ENCODE results near the gene ZNF816.
"Not testable (repeated sequence)": the region's sequence is repeated elsewhere in the genome, so short reads cannot be mapped to it uniquely, and the experiment has no call there.

The ZNF816 gene

DNA sequence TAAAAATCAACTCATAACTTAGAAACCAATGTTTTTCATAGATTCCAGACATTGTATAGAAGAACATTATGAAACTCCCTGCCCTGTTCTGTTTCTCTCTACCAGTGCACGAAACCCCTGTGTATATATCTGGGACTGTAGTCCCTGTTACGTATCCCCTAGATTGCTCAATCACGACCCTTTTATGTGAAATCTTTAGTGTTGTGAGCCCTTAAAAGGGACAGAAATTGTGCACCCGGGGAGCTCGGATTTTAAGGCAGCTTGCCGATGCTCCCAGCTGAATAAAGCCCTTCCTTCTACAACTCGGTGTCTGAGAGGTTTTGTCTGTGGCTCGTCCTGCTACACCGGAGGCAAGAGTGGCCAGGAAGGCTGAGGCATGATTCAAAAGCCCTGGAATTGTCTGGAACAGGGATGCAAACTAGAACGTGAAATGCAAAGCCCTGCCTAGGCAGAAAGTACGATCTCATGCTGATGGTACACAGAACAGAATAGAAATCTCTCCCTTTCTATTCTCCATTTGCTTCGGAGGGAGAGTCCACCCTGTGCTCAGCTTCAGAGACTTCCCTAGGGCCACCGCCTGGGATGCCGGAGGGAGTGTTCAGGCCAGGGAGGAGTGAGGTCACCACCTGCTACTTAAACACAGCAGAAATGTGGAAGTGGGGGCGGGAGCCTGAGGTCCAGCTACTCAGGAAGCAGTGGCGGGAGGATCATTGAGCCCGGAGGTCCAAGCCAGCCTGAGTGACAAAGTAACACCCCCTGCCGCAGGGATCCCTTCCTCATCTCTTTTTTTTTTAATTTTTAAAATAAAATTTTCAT, 38.7 kb downstream of the ZNF816 start:
- peak; percentile 44 for DNase-seq (ENCODE audit: low read depth)
- peak overlapping the region; percentile 16 for H3K4me3 ChIP-seq (ENCODE audit: low read length)
- TF ChIP-seq, protein P1, sequence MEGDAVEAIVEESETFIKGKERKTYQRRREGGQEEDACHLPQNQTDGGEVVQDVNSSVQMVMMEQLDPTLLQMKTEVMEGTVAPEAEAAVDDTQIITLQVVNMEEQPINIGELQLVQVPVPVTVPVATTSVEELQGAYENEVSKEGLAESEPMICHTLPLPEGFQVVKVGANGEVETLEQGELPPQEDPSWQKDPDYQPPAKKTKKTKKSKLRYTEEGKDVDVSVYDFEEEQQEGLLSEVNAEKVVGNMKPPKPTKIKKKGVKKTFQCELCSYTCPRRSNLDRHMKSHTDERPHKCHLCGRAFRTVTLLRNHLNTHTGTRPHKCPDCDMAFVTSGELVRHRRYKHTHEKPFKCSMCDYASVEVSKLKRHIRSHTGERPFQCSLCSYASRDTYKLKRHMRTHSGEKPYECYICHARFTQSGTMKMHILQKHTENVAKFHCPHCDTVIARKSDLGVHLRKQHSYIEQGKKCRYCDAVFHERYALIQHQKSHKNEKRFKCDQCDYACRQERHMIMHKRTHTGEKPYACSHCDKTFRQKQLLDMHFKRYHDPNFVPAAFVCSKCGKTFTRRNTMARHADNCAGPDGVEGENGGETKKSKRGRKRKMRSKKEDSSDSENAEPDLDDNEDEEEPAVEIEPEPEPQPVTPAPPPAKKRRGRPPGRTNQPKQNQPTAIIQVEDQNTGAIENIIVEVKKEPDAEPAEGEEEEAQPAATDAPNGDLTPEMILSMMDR (IDR thresholded peaks at IDR 0.05; ENCODE audit: insufficient read depth, low read depth, low read length, missing control alignments): no peak

DNA sequence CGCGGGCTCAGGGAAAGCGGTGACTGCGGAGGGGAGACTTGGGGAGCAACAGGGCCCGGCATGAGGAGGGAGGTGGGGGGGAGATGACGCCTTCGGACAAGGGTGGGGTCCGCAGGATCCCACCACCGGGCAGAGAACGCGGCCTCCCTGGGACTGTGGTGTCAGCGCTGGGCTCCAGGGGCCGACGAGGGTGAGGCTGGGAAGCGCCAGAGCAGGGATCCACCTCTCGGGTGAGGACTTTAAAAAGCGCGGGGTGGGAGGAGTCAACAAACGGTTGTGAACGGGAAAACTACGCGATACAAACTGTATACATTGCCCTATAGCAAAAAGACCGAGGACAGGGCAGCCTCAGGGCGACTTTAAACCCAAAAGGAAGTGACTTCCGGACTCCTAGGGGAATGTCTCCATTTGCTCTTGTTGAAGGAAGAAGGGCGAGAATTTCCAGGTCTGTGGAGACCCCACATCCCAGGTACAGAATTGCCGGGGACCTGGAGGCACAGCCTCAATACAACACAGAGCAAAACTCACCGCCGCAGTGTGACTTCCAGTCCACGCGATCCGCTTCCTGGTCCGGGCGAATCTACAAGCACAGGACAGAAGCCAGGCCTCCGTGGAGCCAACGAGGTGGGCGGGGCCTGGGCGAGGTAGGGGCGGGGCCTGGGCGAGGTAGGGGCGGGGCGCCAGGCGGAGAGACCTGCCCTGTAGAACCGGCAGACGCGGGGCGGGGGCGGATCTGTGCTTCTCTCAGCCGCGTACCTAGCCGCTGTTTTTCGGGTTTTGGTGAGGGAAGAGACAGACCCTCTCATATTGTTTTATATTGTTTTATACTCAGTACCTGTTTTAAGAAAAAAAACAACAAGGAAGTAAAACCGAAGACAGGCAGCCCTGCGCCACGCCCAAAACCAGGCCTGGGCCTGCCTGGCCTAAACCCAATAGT, 39.6 kb downstream of the ZNF816 start, which contains the start of gene ZNF888:
ZNF888 (minus strand) TSS at position 588 of the 937 bp plus-strand sequence. CDS start 5,555 bp downstream, outside the sequence.
- TF ChIP-seq, protein P1 (IDR thresholded peaks at IDR 0.05; ENCODE audit: insufficient read depth, low read depth, low read length, missing control alignments): no peak
- peak within 1 kb of the TSS; percentile 94 for H3K4me3 ChIP-seq (ENCODE audit: low read length)
- peak; percentile 91 for DNase-seq (ENCODE audit: low read depth)

DNA sequence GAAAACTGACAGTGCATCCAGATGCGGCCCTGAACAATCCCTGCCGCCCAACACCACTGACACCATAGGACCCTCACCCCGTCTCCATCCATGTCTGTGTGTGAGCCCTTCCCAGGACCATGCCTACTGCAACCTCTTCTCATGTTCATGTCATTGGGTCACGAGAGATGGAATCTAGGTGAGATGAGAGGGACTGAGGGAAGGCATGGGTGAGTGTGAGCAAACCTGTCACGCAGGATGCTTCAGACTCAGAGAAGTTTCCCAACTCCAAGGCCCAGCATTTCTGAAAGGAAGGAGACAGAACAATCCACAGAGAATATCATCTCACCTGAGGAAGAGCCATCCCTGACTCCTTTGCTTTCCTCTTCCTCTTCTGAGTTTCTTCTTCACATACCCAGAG, 45.1 kb downstream of the ZNF816 start:
- TF ChIP-seq, protein P1 (IDR thresholded peaks at IDR 0.05; ENCODE audit: insufficient read depth, low read depth, low read length, missing control alignments): no peak
- no peak for DNase-seq (ENCODE audit: low read depth)
- H3K4me3 ChIP-seq (ENCODE audit: low read length): no peak overlapping the region

DNA sequence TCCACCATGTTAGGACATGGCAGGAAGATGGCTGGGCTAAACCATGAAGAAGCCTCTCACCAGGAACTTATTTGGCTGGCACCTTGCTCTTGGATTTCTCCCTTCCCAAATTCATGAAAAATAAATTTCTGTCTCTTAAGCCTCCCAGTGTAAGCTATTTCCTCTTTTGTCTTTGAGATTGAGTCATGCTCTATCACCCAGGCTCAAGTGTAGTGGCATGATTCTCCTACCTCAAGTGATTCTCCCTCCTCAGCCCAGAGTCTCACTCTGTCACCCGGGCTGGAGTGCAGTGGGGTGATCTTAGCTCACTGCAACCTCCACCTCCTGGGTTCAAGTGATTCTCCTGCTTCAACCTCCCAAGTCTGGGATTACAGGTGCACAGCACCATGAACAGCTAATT, 52.0 kb downstream of the ZNF816 start:
- no peak overlapping the region for H3K4me3 ChIP-seq (ENCODE audit: low read length)
- no peak for DNase-seq (ENCODE audit: low read depth)
- TF ChIP-seq, protein P1 (IDR thresholded peaks at IDR 0.05; ENCODE audit: insufficient read depth, low read depth, low read length, missing control alignments): no peak

DNA sequence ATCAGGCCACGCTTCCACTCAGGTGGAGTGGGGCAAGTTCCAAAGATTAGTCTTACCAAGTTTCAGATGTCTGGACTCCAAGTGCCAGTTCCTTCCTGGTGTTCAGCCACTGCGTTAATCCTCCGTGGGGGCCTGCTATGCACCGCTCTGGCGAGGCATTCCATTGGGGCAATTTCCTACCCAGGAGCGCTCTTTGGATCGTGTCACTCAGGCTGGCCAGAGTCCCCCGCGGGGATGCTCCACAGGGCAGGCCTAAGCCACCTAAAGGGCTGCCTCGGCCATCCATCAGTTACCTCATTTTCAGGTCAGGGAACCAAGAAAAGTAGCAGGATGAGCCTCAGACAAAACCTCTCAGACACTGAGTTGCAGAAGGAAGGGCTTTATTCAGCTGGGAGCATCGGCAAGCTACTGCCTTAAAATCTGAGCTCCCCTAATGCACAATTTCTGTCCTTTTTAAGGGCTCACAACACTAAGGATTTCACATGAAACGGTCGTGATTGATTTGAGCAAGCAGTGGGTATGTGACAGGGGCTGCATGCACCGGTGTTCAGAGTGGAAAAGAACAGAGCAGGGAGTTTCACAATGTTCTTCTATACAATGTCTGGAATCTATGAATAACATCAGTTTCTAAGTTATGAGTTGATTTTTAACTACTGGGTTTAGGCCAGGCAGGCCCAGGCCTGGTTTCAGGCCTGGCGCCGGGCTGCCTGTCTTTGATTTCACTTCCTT, 58.5 kb downstream of the ZNF816 start:
- H3K4me3 ChIP-seq (ENCODE audit: low read length); DNase-seq (ENCODE audit: low read depth): not testable (repeated sequence)

DNA sequence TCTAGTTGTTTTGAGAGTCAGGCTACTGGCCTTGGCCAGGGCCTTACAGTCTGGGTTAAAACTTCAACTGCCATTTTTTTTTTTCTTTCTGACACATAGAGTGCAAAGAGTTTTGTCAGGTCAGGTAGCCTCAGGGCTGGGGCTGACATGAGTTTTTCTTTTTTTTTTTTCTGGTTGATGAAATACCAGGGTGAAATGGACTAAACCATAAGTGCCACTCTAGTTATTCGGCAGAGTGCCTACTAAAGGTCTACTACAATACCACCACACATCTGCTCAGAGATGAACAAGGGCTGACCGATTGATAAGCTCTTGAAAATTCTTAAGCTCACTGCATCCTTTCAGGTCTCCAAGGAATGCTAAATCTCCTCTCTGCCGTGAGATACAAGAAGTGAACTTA, 60.8 kb downstream of the ZNF816 start:
- TF ChIP-seq, protein P1 (IDR thresholded peaks at IDR 0.05; ENCODE audit: insufficient read depth, low read depth, low read length, missing control alignments): no peak
- DNase-seq (ENCODE audit: low read depth): no peak
- H3K4me3 ChIP-seq (ENCODE audit: low read length): no peak overlapping the region

All from epithelial cell of esophagus (primary cell).